Gastroesophageal sphincter (tissue), 4 donors: ENCODE results near the gene STRIP2. TPM values are rescaled to one million over a fixed set of nuclear protein-coding genes. Genes with fewer than 3 reads are reported as not detected.
"Not testable (repeated sequence)": the region's sequence is repeated elsewhere in the genome, so short reads cannot be mapped to it uniquely, and the experiment has no call there.

Experiments
- ATAC-seq: fragments of 150-250 bp; one replicate; pipeline ENCODE4 v1.9.1; 2016; ENCODE audit warnings: mild to moderate bottlenecking, moderate library complexity
- H3K27ac ChIP-seq, 4 donors: fragments of 200-600 bp; sonication (generic) in 3 of 4; 1 replicate in 3 of 4; 2 replicates in 1 of 4; pipeline ENCODE4 v1.5.1; 2016 to 2019
- H3K27me3 ChIP-seq: fragments of 200-600 bp; sonication (generic); one replicate; pipeline ENCODE4 v1.5.1; 2019
- H3K36me3 ChIP-seq, 2 donors: fragments of 200-600 bp; sonication (generic); one replicate each; pipeline ENCODE4 v1.5.1; 2019; ENCODE audit warnings: control low read depth in 1 of 2
- H3K4me1 ChIP-seq, 3 donors: fragments of 200-600 bp; sonication (generic); 1 replicate in 2 of 3; 2 replicates in 1 of 3; pipeline ENCODE4 v1.5.1; 2016 to 2019; ENCODE audit warnings: control low read depth in 2 of 3
- H3K4me3 ChIP-seq, 2 donors: fragments of 200-600 bp; sonication (generic); one replicate each; pipeline ENCODE4 v1.5.1; 2019; ENCODE audit warnings: mild to moderate bottlenecking in 1 of 2, moderate library complexity in 1 of 2
- H3K9me3 ChIP-seq, 3 donors: fragments of 200-600 bp; sonication (generic); one replicate each; pipeline ENCODE4 v1.5.1; 2017 to 2019; ENCODE audit warnings: control low read depth in 2 of 3
- CTCF ChIP-seq, 4 experiments: fragments of 200-600 bp in 2 of 4; fragments of 450-650 bp in 2 of 4; sonication (generic) in 1 of 4; IDR thresholded peaks; one replicate each; pipeline ENCODE4 v1.5.1; 2017 to 2019; ENCODE audit warnings: antibody characterized with exemption in 4 of 4, mild to moderate bottlenecking in 2 of 4, moderate library complexity in 2 of 4
- EP300 ChIP-seq: sonication (generic); formaldehyde crosslinking; IDR thresholded peaks from one replicate; pipeline ENCODE4 v1.6.1; 2017; ENCODE audit warnings: antibody characterized with exemption, mild to moderate bottlenecking
- POLR2A ChIP-seq, 2 donors: fragments of 450-650 bp; IDR thresholded peaks; one replicate each; pipeline ENCODE4 v1.6.1; 2017; ENCODE audit warnings: antibody characterized with exemption in 2 of 2, mild to moderate bottlenecking in 2 of 2, moderate library complexity in 1 of 2
- POLR2AphosphoS5 ChIP-seq: sonication (generic); formaldehyde crosslinking; IDR thresholded peaks from one replicate; pipeline ENCODE4 v1.6.1; 2017; ENCODE audit warnings: antibody characterized with exemption
- WGBS, 2 donors: methylation state at CpG; one replicate each; pipeline ENCODE4 v1.1.5; 2018; ENCODE audit warnings: low coverage in 1 of 2; 5-methylcytosine and 5-hydroxymethylcytosine counted together
- total RNA-seq, 4 donors: library from RNA; depleted of rRNA; stranded (reverse); fragments of >200 nt; gene quantifications; one replicate each; pipeline ENCODE4 v1.1.0, GENCODE V29; 2016

The STRIP2 gene
- total RNA-seq, 4 donors from 2014 or later, result 1.2 to 2.6 (median 1.9) TPM

GRCh38 chr7:129479831-129480230 lies 45.6 kb downstream of the STRIP2 start:
- Histone ChIP-seq H3K9me3 (no peaks in the 10 kb centered on the region), H3K4me1 (no peaks in the 10 kb centered on the region), H3K36me3 (no peaks in the 10 kb centered on the region), H3K27ac (no peak overlapping the region), H3K4me3 (no peak overlapping the region), H3K27me3 (no peaks in the 10 kb centered on the region)
- no peak for ATAC-seq
- 67 to 75% methylated on average over 1 of the region's 1 CpG for WGBS, 2 donors
- TF ChIP-seq CTCF (IDR thresholded peaks at IDR 0.05) (no peak), POLR2A (IDR thresholded peaks at IDR 0.05) (no peak), POLR2AphosphoS5 (no peak), EP300 (no peak)

- no peak for ATAC-seq
- WGBS, 2 donors, result 93 to 94% methylated on average over 2 to 4 of the region's 6 CpGs
- H3K4me1 ChIP-seq, result no peaks in the 10 kb centered on the region
- no peaks in the 10 kb centered on the region for H3K27me3 ChIP-seq
- no peak for TF ChIP-seq POLR2A (IDR thresholded peaks at IDR 0.05)
- TF ChIP-seq POLR2AphosphoS5, result no peak
- TF ChIP-seq CTCF (IDR thresholded peaks at IDR 0.05), result no peak
- no peak for TF ChIP-seq EP300
- H3K36me3 ChIP-seq, result no peaks in the 10 kb centered on the region
- no peak overlapping the region for H3K4me3 ChIP-seq
- H3K27ac ChIP-seq, result no peak overlapping the region
- no peaks in the 10 kb centered on the region for H3K9me3 ChIP-seq
Observed at GRCh38 chr7:129480674-129481363, 46.6 kb downstream of the STRIP2 start.

GRCh38 chr7:129481376-129481775 lies 47.1 kb downstream of the STRIP2 start:
- not testable (repeated sequence) for H3K27ac ChIP-seq, H3K36me3 ChIP-seq, H3K27me3 ChIP-seq, H3K4me1 ChIP-seq, ATAC-seq, H3K4me3 ChIP-seq, H3K9me3 ChIP-seq
- 100% methylated on average over 2 to 5 of the region's 6 CpGs for WGBS, 2 donors

- Histone ChIP-seq H3K36me3 (no peaks in the 10 kb centered on the region), H3K4me1 (no peaks in the 10 kb centered on the region), H3K27me3 (no peaks in the 10 kb centered on the region), H3K27ac (no peak overlapping the region), H3K4me3 (no peak overlapping the region), H3K9me3 (no peaks in the 10 kb centered on the region)
- ATAC-seq, result no peak
- WGBS, 2 donors, result 81 to 90% methylated on average over 7 to 8 of the region's 8 CpGs
- TF ChIP-seq POLR2A (IDR thresholded peaks at IDR 0.05) (no peak), POLR2AphosphoS5 (no peak), EP300 (no peak)
Observed at GRCh38 chr7:129482781-129483180, 48.5 kb downstream of the STRIP2 start.

GRCh38 chr7:129489491-129489890 lies 55.3 kb downstream of the STRIP2 start:
- no peak overlapping the region for H3K4me3 ChIP-seq
- H3K36me3 ChIP-seq, result no peaks in the 10 kb centered on the region
- H3K4me1 ChIP-seq, result no peaks in the 10 kb centered on the region
- TF ChIP-seq EP300 (no peak), CTCF (IDR thresholded peaks at IDR 0.05) (no peak), POLR2A (IDR thresholded peaks at IDR 0.05) (no peak), POLR2AphosphoS5 (no peak)
- H3K9me3 ChIP-seq, result no peaks in the 10 kb centered on the region
- no peak overlapping the region for H3K27ac ChIP-seq
- H3K27me3 ChIP-seq, result no peaks in the 10 kb centered on the region
- 69 to 86% methylated on average over 3 of the region's 3 CpGs for WGBS, 2 donors
- no peak for ATAC-seq

GRCh38 chr7:129492391-129492790 lies 58.2 kb downstream of the STRIP2 start:
- 78 to 83% methylated on average over 2 of the region's 2 CpGs for WGBS, 2 donors

More at GRCh38 chr7:129492391-129492790, 58.2 kb downstream of the STRIP2 start:
- TF ChIP-seq EP300 (no peak), CTCF (IDR thresholded peaks at IDR 0.05) (no peak), POLR2AphosphoS5 (no peak), POLR2A (IDR thresholded peaks at IDR 0.05) (no peak)
- Histone ChIP-seq H3K4me1 (no peaks in the 10 kb centered on the region), H3K9me3 (no peaks in the 10 kb centered on the region), H3K27me3 (no peaks in the 10 kb centered on the region), H3K4me3 (no peak overlapping the region), H3K36me3 (no peaks in the 10 kb centered on the region), H3K27ac (no peak overlapping the region)
- ATAC-seq, result no peak
